ENCODE data around the gene LNP1. TPM values are rescaled to one million over a fixed set of nuclear protein-coding genes. Genes with fewer than 3 reads are reported as not detected.

LNP1 gene
- total RNA-seq, 1 experiment from 2014 or later, result 6.7 TPM

- TF ChIP-seq CTCF (IDR thresholded peaks at IDR 0.05) (no peak), NR1H2 (CRISPR knock-in tag; IDR thresholded peaks at IDR 0.05) (no peak)
Measured at GRCh38 chr3:100360757-100361496, 40.4 kb upstream of the LNP1 start (continued).

GRCh38 chr3:100361897-100362296 is 39.4 kb upstream of the LNP1 start:
- Mint-ChIP-seq H3K27ac (no peak overlapping the region), H3K4me3 (no peak overlapping the region), H3K9me3 (peaks cover 9% of the 10 kb centered on the region), H3K36me3 (peaks cover 48% of the 10 kb centered on the region), H3K4me1 (no peaks in the 10 kb centered on the region), H3K27me3 (ENCODE audit: low read depth) (no peaks in the 10 kb centered on the region)
- TF ChIP-seq PRDM15 (CRISPR knock-in tag; IDR thresholded peaks at IDR 0.05) (no peak), HMGA2 (CRISPR knock-in tag; IDR thresholded peaks at IDR 0.05) (no peak), RELA (CRISPR knock-in tag; IDR thresholded peaks at IDR 0.05; ENCODE audit: borderline replicate concordance) (no peak), JUN (CRISPR knock-in tag; IDR thresholded peaks at IDR 0.05) (no peak), HMGXB4 (CRISPR knock-in tag; IDR thresholded peaks at IDR 0.05) (no peak), SMAD3 (CRISPR knock-in tag; IDR thresholded peaks at IDR 0.05; ENCODE audit: borderline replicate concordance) (no peak), RORB (CRISPR knock-in tag; IDR thresholded peaks at IDR 0.05) (no peak), IRF2 (CRISPR knock-in tag; IDR thresholded peaks at IDR 0.05; ENCODE audit: borderline replicate concordance, low read depth) (no peak), ATF3 (CRISPR knock-in tag; conservative IDR thresholded peaks at IDR 0.05) (no peak)
- POLR2A ChIA-PET, result no interaction called here
- CTCF ChIA-PET, result no interaction called here
- ATAC-seq (no peak), DNase-seq (ENCODE audit: low spot score) (no peak)

GRCh38 chr3:100364421-100364820 is 36.9 kb upstream of the LNP1 start:
- no peaks in the 10 kb centered on the region for H3K27me3 Mint-ChIP-seq (ENCODE audit: low read depth)
- ChIA-PET POLR2A (interaction anchor here (1.1 kb wide), 1 partner anchor 29 kb away, joined by 3 read pairs; no protein-coding TSS in a partner anchor), CTCF (interaction anchor here (0.5 kb wide), 1 partner anchor 533 kb away, joined by 3 read pairs; no protein-coding TSS in a partner anchor)
- TF ChIP-seq TP53 (CRISPR knock-in tag; IDR thresholded peaks at IDR 0.05) (no peak), E2F1 (CRISPR knock-in tag; IDR thresholded peaks at IDR 0.05) (no peak), ZNF281 (CRISPR knock-in tag; IDR thresholded peaks at IDR 0.05) (no peak), IRF2 (CRISPR knock-in tag; IDR thresholded peaks at IDR 0.05; ENCODE audit: borderline replicate concordance, low read depth) (no peak), GRHL2 (CRISPR knock-in tag; IDR thresholded peaks at IDR 0.05; ENCODE audit: insufficient replicate concordance, severe bottlenecking) (no peak), NFE2L1 (CRISPR knock-in tag; IDR thresholded peaks at IDR 0.05) (no peak)
- H3K36me3 Mint-ChIP-seq, result peaks cover 56% of the 10 kb centered on the region
- ATAC-seq (no peak), DNase-seq (ENCODE audit: low spot score) (no peak)
- H3K4me1 Mint-ChIP-seq, result no peaks in the 10 kb centered on the region
- H3K4me3 Mint-ChIP-seq, result no peak overlapping the region
- H3K9me3 Mint-ChIP-seq, result peaks cover 9% of the 10 kb centered on the region
- H3K27ac Mint-ChIP-seq, result no peak overlapping the region
